HUES6 (cell line): ENCODE results near the gene GRIN1.
A peak's percentile ranks its signal among the peaks of the same experiment; 100 is the strongest.

ENCODE experiments used
- H3K27ac ChIP-seq: 2 replicates; pipeline ENCODE4 v1.7.0; 2013; ENCODE audit warnings: low read depth, mild to moderate bottlenecking, low read length, inconsistent platforms
- H3K27me3 ChIP-seq: 2 replicates; pipeline ENCODE4 v1.6.1; 2013; ENCODE audit warnings: low read length; ENCODE audit not compliant: control insufficient read depth, insufficient read depth
- H3K36me3 ChIP-seq: 2 replicates; pipeline ENCODE4 v1.6.1; 2013; ENCODE audit warnings: low read length; ENCODE audit not compliant: control insufficient read depth, insufficient read depth
- H3K4me1 ChIP-seq: 2 replicates; pipeline ENCODE4 v1.6.1; 2013; ENCODE audit warnings: low read length; ENCODE audit not compliant: control insufficient read depth, insufficient read depth
- H3K4me3 ChIP-seq: 2 replicates; pipeline ENCODE4 v1.5.1; 2013; ENCODE audit warnings: low read depth, low read length
- H3K9ac ChIP-seq: one replicate; pipeline ENCODE4 v1.6.1; 2013; ENCODE audit warnings: mild to moderate bottlenecking, low read length
- H3K9me3 ChIP-seq: 2 replicates; pipeline ENCODE4 v1.6.1; 2013; ENCODE audit warnings: low read depth, low read length; ENCODE audit not compliant: control insufficient read depth, insufficient read depth

Gene GRIN1

DNA sequence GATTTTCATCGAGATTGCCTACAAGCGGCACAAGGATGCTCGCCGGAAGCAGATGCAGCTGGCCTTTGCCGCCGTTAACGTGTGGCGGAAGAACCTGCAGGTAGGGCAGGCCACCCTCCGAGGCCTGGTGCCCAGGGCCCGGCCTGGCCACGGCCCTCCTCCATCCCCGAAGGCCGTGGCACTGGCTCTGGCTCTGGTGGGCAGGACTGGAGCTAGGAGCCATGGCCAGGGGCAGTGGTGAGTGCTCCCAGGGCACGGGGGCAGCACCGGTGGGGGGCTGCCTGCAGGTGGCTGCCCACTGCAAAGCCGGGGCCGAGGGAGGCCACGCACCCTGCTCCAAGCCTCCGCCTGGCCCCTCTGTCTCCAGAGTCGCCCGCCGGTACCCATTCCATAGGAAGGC, 24.9 kb downstream of the GRIN1 start:
- H3K27ac ChIP-seq: no peak overlapping the region
- H3K27me3 ChIP-seq: peaks cover 100% of the 10 kb centered on the region
- no peaks in the 10 kb centered on the region for H3K9me3 ChIP-seq
- H3K9ac ChIP-seq: no peak overlapping the region
- H3K4me3 ChIP-seq: peak overlapping the region; percentile 63; the same call in 1 of the 2 replicates
- no peaks in the 10 kb centered on the region for H3K36me3 ChIP-seq
- H3K4me1 ChIP-seq: no peaks in the 10 kb centered on the region

DNA sequence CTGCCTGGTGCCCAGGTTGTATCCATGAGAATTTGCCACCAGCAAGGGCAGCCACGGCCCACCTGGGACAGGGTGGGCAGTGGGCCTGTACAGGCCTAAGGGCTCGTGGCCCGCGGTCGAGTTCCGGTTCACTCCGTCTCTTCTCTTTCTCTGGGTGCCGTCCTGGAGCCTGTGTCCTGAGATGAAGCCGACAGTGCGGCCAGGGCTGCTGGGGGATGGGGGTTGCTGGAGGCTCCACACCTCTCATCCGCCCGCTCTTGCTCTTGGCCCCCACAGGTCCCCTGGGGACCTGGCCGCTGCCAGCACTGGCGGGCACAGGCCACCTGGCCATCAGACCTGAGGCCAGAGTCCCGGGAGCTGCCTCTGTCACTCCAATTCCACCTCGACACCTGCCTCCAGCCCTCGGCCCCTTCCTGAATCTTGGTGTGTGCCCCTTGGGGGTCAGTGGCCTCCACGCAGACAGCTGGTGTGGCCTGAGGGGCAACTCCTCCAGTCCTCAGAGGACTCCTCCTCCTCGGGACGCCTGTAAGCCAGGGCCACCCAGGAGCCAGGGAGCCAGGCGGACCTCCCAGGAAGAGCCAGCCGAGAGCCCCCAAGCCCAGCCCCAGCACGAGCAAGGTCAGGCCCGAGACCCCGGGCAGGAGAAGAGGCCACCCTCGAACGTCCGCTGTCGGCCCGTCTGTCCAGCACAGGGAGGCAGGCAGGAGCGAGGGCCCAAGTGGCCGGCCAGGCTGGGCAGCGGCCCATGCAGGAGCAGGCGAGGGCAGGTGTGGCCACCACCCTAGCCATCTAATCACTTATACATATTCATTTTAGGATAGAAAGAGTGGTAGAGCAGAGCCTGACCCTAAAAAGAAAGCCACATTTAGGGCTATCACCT, 25.7 kb downstream of the GRIN1 start:
- peaks cover 100% of the 10 kb centered on the region for H3K27me3 ChIP-seq
- H3K27ac ChIP-seq: no peak overlapping the region
- H3K9ac ChIP-seq: no peak overlapping the region

DNA sequence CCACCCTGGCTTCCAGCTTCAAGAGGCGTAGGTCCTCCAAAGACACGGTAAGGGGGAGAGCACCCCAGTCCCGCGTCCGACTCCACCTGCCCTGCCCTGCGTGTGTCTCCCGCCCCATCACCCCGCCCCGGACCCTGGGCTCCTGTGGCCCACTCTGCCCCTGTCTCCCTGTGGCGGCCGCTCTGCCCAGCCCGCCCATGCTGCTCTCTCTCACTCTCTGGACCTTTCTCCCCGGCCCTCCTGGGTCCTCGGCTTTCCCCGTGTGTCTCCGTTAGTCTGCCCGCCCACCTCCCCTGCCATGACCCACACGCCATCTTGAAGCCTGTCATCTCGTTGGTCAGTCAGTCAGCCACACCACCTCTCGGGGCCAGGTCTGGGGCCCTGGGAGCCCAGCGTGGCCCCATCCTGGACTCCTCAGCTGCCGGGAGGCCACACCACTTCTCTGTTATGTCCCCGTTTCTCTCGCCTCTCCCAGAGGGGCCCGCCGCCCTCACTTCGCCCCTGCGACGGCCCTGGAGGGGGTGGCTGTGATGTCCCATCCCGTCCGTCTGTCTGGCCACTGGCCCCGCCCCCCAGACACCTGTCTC, 26.4 kb downstream of the GRIN1 start:
- Histone ChIP-seq H3K4me3 (no peak overlapping the region), H3K9ac (no peak overlapping the region), H3K4me1 (peaks cover 4% of the 10 kb centered on the region), H3K9me3 (no peaks in the 10 kb centered on the region), H3K27me3 (peaks cover 100% of the 10 kb centered on the region), H3K36me3 (no peaks in the 10 kb centered on the region), H3K27ac (no peak overlapping the region)

More for the DNA sequence above, 25.7 kb downstream of the GRIN1 start:
- no peak overlapping the region for H3K4me3 ChIP-seq
- no peaks in the 10 kb centered on the region for H3K36me3 ChIP-seq
- H3K4me1 ChIP-seq: no peaks in the 10 kb centered on the region
- H3K9me3 ChIP-seq: no peaks in the 10 kb centered on the region

DNA sequence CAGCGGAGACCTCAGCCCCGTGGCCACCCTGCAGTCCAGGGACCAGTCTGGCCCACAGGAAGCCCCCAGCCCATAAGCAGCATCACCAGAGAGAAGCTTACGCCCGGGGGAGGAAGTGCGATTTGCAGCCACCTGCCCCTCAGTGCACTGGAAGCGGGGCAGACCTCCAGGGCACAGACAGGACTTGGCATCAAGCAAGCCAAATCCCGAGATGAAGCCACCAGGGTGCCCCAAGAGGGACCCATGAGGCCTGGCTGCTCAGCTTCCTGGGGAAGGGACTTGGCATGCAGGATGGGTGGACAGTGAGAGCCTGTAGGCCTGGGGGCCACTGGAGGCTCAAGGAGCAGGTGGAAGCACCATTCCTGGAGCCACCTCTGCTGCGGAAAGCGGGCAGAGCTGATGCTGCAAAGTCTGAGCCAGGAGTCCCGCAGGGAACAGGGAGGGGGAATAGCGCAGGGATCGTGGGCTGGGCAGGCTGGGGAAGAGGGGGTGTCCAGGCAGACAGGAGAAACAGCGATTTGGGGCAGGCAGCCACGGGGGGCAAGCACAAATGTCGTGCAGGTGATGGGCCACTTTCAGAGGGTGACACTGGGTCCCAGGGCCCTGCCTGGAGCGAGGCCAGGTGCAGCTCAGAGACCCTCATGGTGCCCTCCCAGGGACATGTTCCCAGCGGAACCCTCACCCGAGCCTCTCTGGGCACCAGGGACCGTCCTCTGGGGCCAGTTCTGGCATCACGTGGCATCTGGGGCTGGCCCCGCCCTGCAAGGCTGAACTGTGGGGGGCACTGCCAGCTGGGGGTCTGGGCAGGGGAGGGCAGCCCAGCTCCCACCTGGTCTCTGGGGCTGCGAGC, 27.7 kb downstream of the GRIN1 start:
- Histone ChIP-seq H3K9ac (no peak overlapping the region), H3K36me3 (no peaks in the 10 kb centered on the region), H3K27ac (no peak overlapping the region), H3K9me3 (no peaks in the 10 kb centered on the region), H3K4me3 (no peak overlapping the region), H3K27me3 (peaks cover 100% of the 10 kb centered on the region), H3K4me1 (peaks cover 8% of the 10 kb centered on the region)

DNA sequence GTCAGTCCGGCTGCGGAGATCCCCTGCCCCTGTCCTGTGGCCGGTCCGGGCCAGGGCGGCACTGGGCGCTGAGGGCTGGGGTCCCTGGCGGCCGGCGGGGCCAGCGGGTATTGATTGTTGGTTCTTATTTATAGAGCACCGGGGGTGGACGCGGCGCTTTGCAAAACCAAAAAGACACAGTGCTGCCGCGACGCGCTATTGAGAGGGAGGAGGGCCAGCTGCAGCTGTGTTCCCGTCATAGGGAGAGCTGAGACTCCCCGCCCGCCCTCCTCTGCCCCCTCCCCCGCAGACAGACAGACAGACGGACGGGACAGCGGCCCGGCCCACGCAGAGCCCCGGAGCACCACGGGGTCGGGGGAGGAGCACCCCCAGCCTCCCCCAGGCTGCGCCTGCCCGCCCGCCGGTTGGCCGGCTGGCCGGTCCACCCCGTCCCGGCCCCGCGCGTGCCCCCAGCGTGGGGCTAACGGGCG, 28.4 kb downstream of the GRIN1 start:
- peak overlapping the region; percentile 63; the same call in 1 of the 2 replicates for H3K4me3 ChIP-seq
- no peaks in the 10 kb centered on the region for H3K9me3 ChIP-seq
- H3K9ac ChIP-seq: no peak overlapping the region
- peaks cover 100% of the 10 kb centered on the region for H3K27me3 ChIP-seq
- H3K4me1 ChIP-seq: peaks cover 8% of the 10 kb centered on the region
- H3K27ac ChIP-seq: no peak overlapping the region
- no peaks in the 10 kb centered on the region for H3K36me3 ChIP-seq

DNA sequence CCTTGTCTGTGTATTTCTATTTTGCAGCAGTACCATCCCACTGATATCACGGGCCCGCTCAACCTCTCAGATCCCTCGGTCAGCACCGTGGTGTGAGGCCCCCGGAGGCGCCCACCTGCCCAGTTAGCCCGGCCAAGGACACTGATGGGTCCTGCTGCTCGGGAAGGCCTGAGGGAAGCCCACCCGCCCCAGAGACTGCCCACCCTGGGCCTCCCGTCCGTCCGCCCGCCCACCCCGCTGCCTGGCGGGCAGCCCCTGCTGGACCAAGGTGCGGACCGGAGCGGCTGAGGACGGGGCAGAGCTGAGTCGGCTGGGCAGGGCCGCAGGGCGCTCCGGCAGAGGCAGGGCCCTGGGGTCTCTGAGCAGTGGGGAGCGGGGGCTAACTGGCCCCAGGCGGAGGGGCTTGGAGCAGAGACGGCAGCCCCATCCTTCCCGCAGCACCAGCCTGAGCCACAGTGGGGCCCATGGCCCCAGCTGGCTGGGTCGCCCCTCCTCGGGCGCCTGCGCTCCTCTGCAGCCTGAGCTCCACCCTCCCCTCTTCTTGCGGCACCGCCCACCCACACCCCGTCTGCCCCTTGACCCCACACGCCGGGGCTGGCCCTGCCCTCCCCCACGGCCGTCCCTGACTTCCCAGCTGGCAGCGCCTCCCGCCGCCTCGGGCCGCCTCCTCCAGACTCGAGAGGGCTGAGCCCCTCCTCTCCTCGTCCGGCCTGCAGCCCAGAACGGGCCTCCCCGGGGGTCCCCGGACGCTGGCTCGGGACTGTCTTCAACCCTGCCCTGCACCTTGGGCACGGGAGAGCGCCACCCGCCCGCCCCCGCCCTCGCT, 29.0 kb downstream of the GRIN1 start:
- H3K36me3 ChIP-seq: no peaks in the 10 kb centered on the region
- H3K9me3 ChIP-seq: no peaks in the 10 kb centered on the region
- no peak overlapping the region for H3K9ac ChIP-seq
- peaks cover 100% of the 10 kb centered on the region for H3K27me3 ChIP-seq
- H3K27ac ChIP-seq: no peak overlapping the region
- peaks cover 8% of the 10 kb centered on the region for H3K4me1 ChIP-seq
- peak overlapping the region; percentile 63 for H3K4me3 ChIP-seq

DNA sequence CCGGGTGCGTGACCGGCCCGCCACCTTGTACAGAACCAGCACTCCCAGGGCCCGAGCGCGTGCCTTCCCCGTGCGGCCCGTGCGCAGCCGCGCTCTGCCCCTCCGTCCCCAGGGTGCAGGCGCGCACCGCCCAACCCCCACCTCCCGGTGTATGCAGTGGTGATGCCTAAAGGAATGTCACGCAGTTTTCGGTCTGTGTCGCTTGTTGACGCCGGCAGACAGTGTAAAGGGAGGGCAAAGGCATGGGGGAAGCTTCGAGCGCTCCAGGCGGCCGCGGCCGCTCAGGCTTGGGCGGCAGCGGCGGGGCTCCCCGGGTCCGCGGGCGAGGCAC, 29.6 kb downstream of the GRIN1 start:
- no peaks in the 10 kb centered on the region for H3K36me3 ChIP-seq
- H3K4me3 ChIP-seq: peak overlapping the region; percentile 63
- H3K9ac ChIP-seq: no peak overlapping the region
- no peak overlapping the region for H3K27ac ChIP-seq
- peaks cover 8% of the 10 kb centered on the region for H3K4me1 ChIP-seq
- no peaks in the 10 kb centered on the region for H3K9me3 ChIP-seq
- peaks cover 100% of the 10 kb centered on the region for H3K27me3 ChIP-seq

DNA sequence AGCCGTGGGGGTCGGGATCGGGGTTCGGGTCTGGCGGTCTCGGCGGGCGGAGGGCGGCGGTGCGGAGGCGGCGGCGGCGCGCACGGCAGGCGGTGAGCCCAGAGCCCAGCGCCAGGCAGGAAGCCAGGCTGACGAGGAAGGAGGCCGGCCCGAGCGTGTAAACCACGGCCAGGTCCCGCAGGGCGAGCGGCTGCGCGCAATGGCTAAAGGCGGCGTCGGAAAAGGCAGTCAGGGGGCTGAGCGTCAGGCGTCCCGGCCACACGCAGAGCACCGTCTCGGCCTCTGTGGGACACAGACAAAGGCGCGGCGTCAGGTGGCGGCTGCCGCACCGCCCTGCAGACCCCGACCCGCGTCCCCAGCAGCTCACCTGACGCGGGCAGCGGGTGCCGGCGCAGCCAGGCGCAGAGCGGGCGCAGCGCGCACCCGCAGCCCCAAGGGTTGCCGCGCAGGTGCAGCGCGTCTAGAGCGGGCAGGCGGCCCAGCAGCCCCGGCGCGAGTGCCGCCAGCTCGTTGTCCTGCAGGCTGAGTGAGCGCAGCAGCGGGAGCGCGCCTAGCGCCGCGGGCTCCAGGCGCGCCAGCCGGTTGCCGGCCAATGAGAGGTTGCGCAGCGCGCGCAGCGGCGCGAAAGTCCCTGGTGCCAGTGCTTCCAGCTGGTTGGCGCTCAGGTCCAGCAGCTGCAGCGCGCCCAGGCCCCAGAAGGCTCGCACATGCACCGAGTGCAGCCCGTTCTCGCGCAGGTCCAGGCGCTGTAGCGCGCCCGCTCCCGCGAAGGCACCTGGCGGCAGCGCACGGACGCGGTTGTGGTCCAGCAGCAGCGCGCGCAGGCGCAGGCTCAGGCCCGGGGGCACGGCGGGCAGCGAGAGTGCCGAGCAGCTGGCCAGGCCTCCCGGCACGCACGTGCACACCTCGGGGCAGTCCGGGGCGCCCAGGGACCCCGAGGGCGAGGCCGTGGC, 30.2 kb downstream of the GRIN1 start:
- H3K36me3 ChIP-seq: no peaks in the 10 kb centered on the region
- no peak overlapping the region for H3K9ac ChIP-seq
- H3K4me1 ChIP-seq: peaks cover 8% of the 10 kb centered on the region
- H3K27ac ChIP-seq: no peak overlapping the region
- peaks cover 100% of the 10 kb centered on the region for H3K27me3 ChIP-seq
- no peaks in the 10 kb centered on the region for H3K9me3 ChIP-seq
- H3K4me3 ChIP-seq: peak overlapping the region; percentile 63

DNA sequence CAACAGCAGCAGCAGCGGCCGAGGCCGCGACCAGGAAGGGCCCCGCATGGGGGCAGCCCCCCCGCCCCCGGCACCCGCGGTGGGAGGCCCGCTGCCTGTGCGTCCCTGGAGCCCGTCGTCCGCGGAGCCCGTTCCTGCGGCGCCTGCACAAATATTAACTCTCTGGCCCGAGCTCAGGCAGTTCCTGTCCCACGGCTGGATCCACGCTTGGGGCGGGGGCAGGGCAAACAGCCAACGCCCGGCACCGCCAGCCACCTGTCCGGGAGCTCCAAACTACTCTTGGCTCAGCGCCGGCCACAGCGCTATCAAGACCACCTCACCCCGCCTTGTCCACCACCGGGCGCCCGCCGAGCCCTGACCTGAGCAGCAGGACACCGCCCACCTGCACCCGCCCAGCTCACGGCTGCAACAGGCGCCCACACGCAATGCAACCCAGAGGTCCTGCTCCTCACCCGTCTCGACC, 31.0 kb downstream of the GRIN1 start, which contains the start of gene LRRC26:
TSS of gene LRRC26 (minus strand) at position 156 of the 463 bp plus-strand sequence. CDS start at position 48, 108 bp downstream.
- no peak within 1 kb of the TSS for H3K27ac ChIP-seq
- H3K36me3 ChIP-seq: no peaks in the 10 kb centered on the region
- peak within 1 kb of the TSS; percentile 63 for H3K4me3 ChIP-seq
- peaks cover 98% of the 10 kb centered on the region for H3K27me3 ChIP-seq
- H3K9ac ChIP-seq: no peak within 1 kb of the TSS
- H3K9me3 ChIP-seq: no peaks in the 10 kb centered on the region
- H3K4me1 ChIP-seq: peaks cover 8% of the 10 kb centered on the region
